Psoas muscle (tissue), 8 donors: ENCODE results near the gene HTR7. TPM values are rescaled to one million over a fixed set of nuclear protein-coding genes. Genes with fewer than 3 reads are reported as not detected.

Source experiments
- ATAC-seq, 4 donors: fragments of 200-7000 bp; cut with Tn5 transposase; one replicate each; pipeline ENCODE4 v1.9.1; 2020; ENCODE audit warnings: moderate library complexity in 3 of 4, mild to moderate bottlenecking in 2 of 4
- DNase-seq, 2 donors: peaks; one replicate each; pipeline ENCODE4 v3.0.0-alpha.2; 2020
- H3K27ac ChIP-seq: fragments of 200-600 bp; one replicate; pipeline ENCODE4 v1.8.0; 2022
- H3K27me3 ChIP-seq, 3 donors: fragments of 200-600 bp in 1 of 3; one replicate each; pipeline versions ENCODE4 v1.6.1 to v1.8.0; 2013 to 2022; ENCODE audit warnings: low read length in 2 of 3, mild to moderate bottlenecking in 2 of 3, moderate library complexity in 1 of 3; ENCODE audit not compliant: insufficient read depth in 3 of 3
- H3K36me3 ChIP-seq, 2 donors: fragments of 200-600 bp in 1 of 2; one replicate each; pipeline versions ENCODE4 v1.6.1 to v1.8.0; 2013 to 2022; ENCODE audit warnings: low read depth in 1 of 2, mild to moderate bottlenecking in 1 of 2, moderate library complexity in 1 of 2; ENCODE audit not compliant: insufficient read depth in 1 of 2
- H3K4me1 ChIP-seq: fragments of 200-600 bp; one replicate; pipeline ENCODE4 v1.8.0; 2022
- H3K4me3 ChIP-seq: fragments of 200-600 bp; one replicate; pipeline ENCODE4 v1.8.0; 2022; ENCODE audit warnings: mild to moderate bottlenecking
- H3K9me3 ChIP-seq: fragments of 200-600 bp; one replicate; pipeline ENCODE4 v1.8.0; 2022
- WGBS, 3 donors: extraction: QIAGEN DNeasy Blood & Tissue Kit; methylation state at CpG; one replicate each; pipeline versions ENCODE4 v1.1.6 to v1.1.7; 2013; 5-methylcytosine and 5-hydroxymethylcytosine counted together
- intact Hi-C, 2 donors: fragments of 100-400 bp; cut with DNase I; formaldehyde crosslinking; loops; one replicate each; pipeline versions ENCODE4 v1.11.0 to v1.14.2; 2022
- polyA plus RNA-seq, 3 donors: library from polyadenylated mRNA; stranded (reverse); fragments of 200-250 nt; gene quantifications; one replicate each; pipeline ENCODE4 v1.2.3, GENCODE V29; 2013
- total RNA-seq, 4 donors: library from RNA; stranded (reverse); fragmentation: NEBNext Ultra II Directional in 2 of 4; extraction: Animal tissue kit (Norgen Biotek cat#: 25700) in 2 of 4; gene quantifications; one replicate each; pipeline versions ENCODE4 v1.2.1 to v1.2.4, GENCODE V29; 2021 to 2023
- TF ChIP-seq, protein P1 (sequence below): fragments of 200-600 bp; IDR thresholded peaks from one replicate; pipeline ENCODE4 v1.8.0; 2022; ENCODE audit warnings: antibody characterized with exemption
- donor health status: healthy with polysubstance abuse.
- donor health status: DM: no; HTN: no; CAD: no; lungs with moderate emphysema.
- donor health status: Bipolar disorder and iron deficiency.
- donor health status: healthy.
- donor health status: DM: yes; HTN: yes; CAD: no.
- donor health status: DM: no; HTN: no; CAD: no.
- donor health status: DM: no; HTN: no; CAD: no.
- donor health status: DM: yes; HTN: yes; CAD: no.

HTR7 gene
- total and polyA plus RNA-seq, 7 donors, result 0.24 to 1.3 (median 0.39) TPM

DNA sequence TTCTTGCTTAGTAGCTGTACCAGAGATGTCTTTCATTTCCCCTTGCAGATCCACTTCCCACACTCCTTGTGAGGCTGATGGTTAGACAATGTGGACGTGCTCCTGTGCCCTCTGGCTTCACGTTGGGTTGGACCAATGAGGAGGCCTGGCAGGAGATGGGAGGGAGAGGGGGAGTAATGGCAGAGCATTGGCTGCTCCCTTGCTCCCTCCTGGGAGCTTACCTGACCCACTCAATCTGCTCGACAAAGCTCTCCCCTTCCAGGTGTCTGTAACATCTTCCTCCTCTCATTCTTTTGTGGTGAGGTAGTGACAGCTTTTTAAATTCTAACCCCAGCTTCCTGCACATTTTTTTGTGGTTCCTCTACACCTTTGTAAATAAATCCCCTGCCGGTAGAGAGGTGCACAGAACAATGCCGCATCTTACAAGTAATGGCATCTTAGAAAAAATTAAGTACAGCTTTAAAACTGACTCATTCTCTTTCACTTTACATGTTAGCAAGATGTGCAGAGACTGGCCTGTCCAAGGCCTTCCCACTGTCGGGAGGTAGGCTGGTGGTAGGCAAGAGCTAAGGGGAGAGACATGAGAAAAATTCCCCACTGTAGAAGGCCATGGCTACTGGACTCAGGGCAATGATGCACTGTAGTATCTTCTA is 134.3 kb downstream of the HTR7 start:
- intact Hi-C loops, result no loop called here
- ATAC-seq (no peak), DNase-seq (no peak)
- H3K4me1 ChIP-seq, result no peaks in the 10 kb centered on the region
- no peak overlapping the region for H3K27ac ChIP-seq
- no peaks in the 10 kb centered on the region for H3K27me3 ChIP-seq
- 47 to 52% (median 50%) methylated on average over 6 of the region's 6 CpGs for WGBS, 3 donors
- no peaks in the 10 kb centered on the region for H3K9me3 ChIP-seq
- TF ChIP-seq, protein P1, sequence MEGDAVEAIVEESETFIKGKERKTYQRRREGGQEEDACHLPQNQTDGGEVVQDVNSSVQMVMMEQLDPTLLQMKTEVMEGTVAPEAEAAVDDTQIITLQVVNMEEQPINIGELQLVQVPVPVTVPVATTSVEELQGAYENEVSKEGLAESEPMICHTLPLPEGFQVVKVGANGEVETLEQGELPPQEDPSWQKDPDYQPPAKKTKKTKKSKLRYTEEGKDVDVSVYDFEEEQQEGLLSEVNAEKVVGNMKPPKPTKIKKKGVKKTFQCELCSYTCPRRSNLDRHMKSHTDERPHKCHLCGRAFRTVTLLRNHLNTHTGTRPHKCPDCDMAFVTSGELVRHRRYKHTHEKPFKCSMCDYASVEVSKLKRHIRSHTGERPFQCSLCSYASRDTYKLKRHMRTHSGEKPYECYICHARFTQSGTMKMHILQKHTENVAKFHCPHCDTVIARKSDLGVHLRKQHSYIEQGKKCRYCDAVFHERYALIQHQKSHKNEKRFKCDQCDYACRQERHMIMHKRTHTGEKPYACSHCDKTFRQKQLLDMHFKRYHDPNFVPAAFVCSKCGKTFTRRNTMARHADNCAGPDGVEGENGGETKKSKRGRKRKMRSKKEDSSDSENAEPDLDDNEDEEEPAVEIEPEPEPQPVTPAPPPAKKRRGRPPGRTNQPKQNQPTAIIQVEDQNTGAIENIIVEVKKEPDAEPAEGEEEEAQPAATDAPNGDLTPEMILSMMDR, result no peak
- H3K36me3 ChIP-seq, result no peaks in the 10 kb centered on the region
- no peak overlapping the region for H3K4me3 ChIP-seq

DNA sequence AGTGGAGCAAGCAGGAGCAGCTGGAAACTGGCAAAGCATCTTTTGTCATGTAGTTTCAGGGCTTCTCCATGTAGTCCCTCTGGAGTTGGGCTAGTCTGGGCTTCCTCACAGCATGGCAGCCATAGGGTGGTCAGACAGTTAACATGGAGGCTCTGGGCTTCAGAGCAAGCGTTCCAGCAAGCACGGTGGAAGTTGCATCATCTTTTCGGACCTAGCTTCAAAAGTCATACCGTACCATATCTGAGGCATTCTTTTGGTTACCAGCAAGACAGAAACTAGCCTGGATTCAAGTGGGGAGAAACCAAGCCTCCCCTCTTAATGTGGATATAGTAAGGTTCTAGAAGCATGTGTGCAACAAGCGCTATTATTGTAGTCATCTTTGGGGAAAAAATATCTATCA is 135.0 kb downstream of the HTR7 start:
- 84 to 96% (median 96%) methylated on average over 5 of the region's 5 CpGs for WGBS, 3 donors
- no peak overlapping the region for H3K4me3 ChIP-seq
- DNase-seq (no peak), ATAC-seq (no peak)
- TF ChIP-seq, protein P1, result no peak
- intact Hi-C loops, result no loop called here
- H3K27me3 ChIP-seq, result no peaks in the 10 kb centered on the region
- H3K4me1 ChIP-seq, result no peaks in the 10 kb centered on the region
- H3K27ac ChIP-seq, result no peak overlapping the region
- H3K36me3 ChIP-seq, result no peaks in the 10 kb centered on the region
- H3K9me3 ChIP-seq, result no peaks in the 10 kb centered on the region

DNA sequence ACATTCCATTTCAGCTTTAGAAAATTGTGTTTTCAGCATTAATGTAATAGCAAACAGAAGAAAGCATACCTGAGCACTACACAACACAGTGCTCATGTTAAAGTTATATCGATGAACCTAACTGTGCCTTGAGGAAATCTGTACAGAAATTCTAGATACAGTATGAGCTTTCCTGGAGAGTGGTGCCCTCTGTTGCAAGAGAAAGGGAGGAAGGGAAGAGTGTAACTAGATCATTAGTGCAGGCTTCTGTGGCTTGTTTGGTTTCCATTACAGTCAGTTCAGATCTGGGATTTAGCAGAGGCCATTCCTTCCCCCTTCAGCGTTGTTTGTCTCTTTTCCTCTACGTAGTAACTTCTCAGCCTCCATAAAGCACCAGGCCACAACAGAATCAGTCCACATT is 139.7 kb downstream of the HTR7 start:
- H3K4me3 ChIP-seq, result no peak overlapping the region

DNA sequence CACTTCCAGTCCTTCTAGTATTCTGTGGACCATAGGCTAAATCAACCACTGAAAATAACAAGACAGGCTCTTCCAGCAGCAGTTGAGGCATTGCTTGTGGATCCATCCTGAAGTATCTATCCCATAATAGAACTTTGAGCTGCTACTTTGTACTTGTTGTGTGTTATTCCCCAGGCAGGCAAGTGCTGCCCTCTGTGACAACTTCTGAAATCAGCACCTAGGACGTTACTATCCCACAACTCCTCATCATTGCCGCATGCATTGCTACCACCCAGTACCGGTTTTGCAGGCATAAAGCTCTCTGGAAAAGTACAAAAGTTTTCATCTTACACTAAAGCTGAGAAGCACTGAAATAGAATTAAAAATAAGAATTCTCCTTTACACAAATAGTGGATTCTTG is 145.3 kb downstream of the HTR7 start:
- Histone ChIP-seq H3K9me3 (no peaks in the 10 kb centered on the region), H3K36me3 (no peaks in the 10 kb centered on the region), H3K4me1 (no peaks in the 10 kb centered on the region), H3K27ac (no peak overlapping the region), H3K4me3 (no peak overlapping the region), H3K27me3 (no peaks in the 10 kb centered on the region)
- DNase-seq, result no peak
- ATAC-seq, result no peak
- intact Hi-C loops, result no loop called here
- TF ChIP-seq, protein P1, result no peak
- WGBS, 3 donors, result 52 to 55% (median 54%) methylated on average over 3 of the region's 3 CpGs

More for the DNA sequence above, 139.7 kb downstream of the HTR7 start:
- no peak overlapping the region for H3K27ac ChIP-seq
- H3K4me1 ChIP-seq, result no peaks in the 10 kb centered on the region
- TF ChIP-seq, protein P1, result no peak
- H3K36me3 ChIP-seq, result no peaks in the 10 kb centered on the region
- H3K9me3 ChIP-seq, result no peaks in the 10 kb centered on the region
- intact Hi-C loops, result no loop called here
- H3K27me3 ChIP-seq, result no peaks in the 10 kb centered on the region
- no peak for ATAC-seq
- no peak for DNase-seq
- 30 to 53% (median 52%) methylated on average over 3 of the region's 3 CpGs for WGBS, 3 donors

DNA sequence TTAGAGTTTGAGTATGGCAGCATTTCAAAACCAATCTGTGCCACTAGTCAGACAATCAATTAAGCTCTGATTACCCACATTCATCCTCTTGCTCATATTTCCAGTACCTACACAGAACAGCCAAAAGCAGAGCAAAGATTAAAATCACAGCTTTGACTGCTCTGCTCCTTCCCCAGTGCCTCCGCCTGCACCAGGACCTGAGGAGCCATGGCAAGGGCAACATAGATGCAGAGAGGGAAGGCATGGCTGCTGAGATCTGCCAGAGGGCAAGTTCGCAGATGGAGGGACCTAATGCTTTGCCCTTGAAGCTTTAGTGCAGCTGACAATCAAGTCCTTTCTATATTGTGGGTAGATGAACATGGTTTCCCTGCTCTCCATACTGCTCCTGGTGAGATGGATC is 148.1 kb downstream of the HTR7 start:
- no peak overlapping the region for H3K27ac ChIP-seq
- TF ChIP-seq, protein P1, result no peak
- intact Hi-C loops, result no loop called here
- H3K4me3 ChIP-seq, result no peak overlapping the region
- ATAC-seq (no peak), DNase-seq (no peak)
- no peaks in the 10 kb centered on the region for H3K4me1 ChIP-seq
- H3K27me3 ChIP-seq, result no peaks in the 10 kb centered on the region
- 86 to 94% (median 92%) methylated on average over 2 of the region's 2 CpGs for WGBS, 3 donors
- H3K36me3 ChIP-seq, result no peaks in the 10 kb centered on the region
- H3K9me3 ChIP-seq, result no peaks in the 10 kb centered on the region
